ENCODE measurements around the gene SEPTIN8.

GRCh38 chr5:132785365-132785764 is 8.3 kb upstream of the SEPTIN8 start:
- TF ChIP-seq EZH2 (IDR thresholded peaks at IDR 0.05; ENCODE audit: low read length) (no peak), CTCF (optimal IDR thresholded peaks at IDR 0.05 in 1 of 3, IDR thresholded peaks at IDR 0.05 in 1 of 3, conservative IDR thresholded peaks at IDR 0.05 in 1 of 3; ENCODE audit: extremely low read depth in 1 of 3, insufficient read depth in 2 of 3, low read length in 3 of 3) (no peak)
